ENCODE data around the gene KRTAP5-10. TPM values are rescaled to one million over a fixed set of nuclear protein-coding genes. Genes with fewer than 3 reads are reported as not detected.
A peak's percentile ranks its signal among the peaks of the same experiment; 100 is the strongest.
"Not testable (repeated sequence)": the region's sequence is repeated elsewhere in the genome, so short reads cannot be mapped to it uniquely, and the experiment has no call there.

Gene KRTAP5-10
- total RNA-seq, 6 experiments from 2014 or later = 0.17 to 0.18 (median 0.18) TPM; not detected in 3

DNA sequence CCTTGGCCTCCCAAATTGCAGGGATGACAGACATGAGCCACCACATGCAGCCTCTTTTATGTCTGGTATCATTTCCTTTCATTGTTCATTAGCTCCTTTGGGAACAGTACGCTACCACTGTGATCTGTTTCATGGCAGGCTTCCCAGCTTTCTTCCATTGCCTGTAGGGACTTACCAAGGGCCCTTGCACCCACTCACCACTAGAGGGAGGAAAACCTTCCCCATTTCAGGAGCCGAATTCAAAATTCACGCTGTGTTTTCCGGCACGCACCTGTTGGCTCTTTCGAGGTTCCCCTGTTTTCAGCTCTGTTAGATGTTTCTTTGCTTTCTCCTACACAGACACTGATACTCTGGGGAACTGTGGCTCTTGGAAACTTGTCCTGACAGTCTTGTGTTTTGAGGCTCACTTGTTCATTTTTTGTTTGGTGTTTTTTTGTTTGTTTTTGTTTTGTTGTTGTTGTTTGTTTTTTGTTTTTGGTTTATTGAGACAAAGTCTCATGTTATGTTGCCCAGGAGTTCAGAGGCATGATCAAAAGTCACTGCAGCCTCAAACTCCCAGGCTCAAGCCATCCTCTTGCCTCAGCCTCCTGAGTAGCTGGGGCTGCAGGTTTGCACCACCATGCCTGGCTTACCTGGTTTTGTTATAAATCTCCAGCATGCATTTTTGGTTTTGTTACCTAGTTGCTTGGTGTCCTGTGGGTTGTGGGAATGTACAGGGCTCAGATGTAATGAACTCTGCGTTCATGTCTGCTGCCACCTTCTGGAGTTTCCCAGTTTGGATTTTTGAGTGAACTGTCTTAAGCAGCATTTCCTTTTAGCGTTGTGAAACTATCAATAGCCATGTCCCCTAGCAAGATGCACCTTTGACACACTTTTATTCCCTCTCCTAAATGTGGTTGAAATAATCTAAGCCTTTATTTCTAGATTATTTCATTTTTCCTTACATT, 15.0 kb downstream of the KRTAP5-10 start:
- intact Hi-C loops (cut with DNase I) = no loop called here
- peak; percentile 95 to 99 (median 97) for ATAC-seq
- 3% methylated on average over 8 of the region's 8 CpGs for WGBS (ENCODE audit: insufficient coverage, low coverage, low lambda C conversion rate, missing lambda C conversion rate)

DNA sequence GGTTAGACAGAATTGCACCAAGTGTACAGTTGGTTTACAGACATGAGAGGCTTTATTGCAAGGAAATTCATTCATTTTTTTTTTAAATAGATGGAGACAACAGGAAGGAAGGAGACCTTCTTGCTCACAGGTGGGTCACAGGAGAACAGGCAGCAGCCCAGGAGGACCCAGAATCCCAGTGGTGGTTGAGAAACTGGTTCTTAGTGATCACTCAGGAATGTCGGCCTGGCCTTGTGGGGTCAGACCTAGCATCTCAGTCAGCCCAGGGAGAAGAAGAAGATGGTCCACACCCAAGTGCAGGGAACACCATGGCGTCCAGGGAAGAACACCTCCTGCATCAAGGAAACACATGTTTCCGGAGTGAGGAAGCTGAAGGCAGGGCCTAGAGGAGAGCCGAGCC, 16.5 kb downstream of the KRTAP5-10 start:
- Histone ChIP-seq H3K4me3 (no peak overlapping the region), H3K4me1 (peaks cover 0 to 5% (median 0%) of the 10 kb centered on the region in 4 donors), H3K36me3 (no peaks in the 10 kb centered on the region), H3K27ac (no peak overlapping the region), H3K27me3 (no peaks in the 10 kb centered on the region), H3K9me3 (no peaks in the 10 kb centered on the region)
- no peak for ATAC-seq
- 75% methylated on average over 4 of the region's 4 CpGs for WGBS (ENCODE audit: insufficient coverage, low coverage, low lambda C conversion rate, missing lambda C conversion rate)
- intact Hi-C loops (cut with DNase I) = no loop called here
- no peak for DNase-seq
- TF ChIP-seq, protein P1, sequence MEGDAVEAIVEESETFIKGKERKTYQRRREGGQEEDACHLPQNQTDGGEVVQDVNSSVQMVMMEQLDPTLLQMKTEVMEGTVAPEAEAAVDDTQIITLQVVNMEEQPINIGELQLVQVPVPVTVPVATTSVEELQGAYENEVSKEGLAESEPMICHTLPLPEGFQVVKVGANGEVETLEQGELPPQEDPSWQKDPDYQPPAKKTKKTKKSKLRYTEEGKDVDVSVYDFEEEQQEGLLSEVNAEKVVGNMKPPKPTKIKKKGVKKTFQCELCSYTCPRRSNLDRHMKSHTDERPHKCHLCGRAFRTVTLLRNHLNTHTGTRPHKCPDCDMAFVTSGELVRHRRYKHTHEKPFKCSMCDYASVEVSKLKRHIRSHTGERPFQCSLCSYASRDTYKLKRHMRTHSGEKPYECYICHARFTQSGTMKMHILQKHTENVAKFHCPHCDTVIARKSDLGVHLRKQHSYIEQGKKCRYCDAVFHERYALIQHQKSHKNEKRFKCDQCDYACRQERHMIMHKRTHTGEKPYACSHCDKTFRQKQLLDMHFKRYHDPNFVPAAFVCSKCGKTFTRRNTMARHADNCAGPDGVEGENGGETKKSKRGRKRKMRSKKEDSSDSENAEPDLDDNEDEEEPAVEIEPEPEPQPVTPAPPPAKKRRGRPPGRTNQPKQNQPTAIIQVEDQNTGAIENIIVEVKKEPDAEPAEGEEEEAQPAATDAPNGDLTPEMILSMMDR (IDR thresholded peaks at IDR 0.05) = no peak
- TF ChIP-seq POLR2A (IDR thresholded peaks at IDR 0.05) = no peak

More for the DNA sequence above, 15.0 kb downstream of the KRTAP5-10 start:
- TF ChIP-seq, protein P1 (IDR thresholded peaks at IDR 0.05) = peak; percentile 68 to 87 (median 86)
- no peak for TF ChIP-seq POLR2A (IDR thresholded peaks at IDR 0.05)
- Histone ChIP-seq H3K9me3 (no peaks in the 10 kb centered on the region), H3K27ac (no peak overlapping the region), H3K27me3 (no peaks in the 10 kb centered on the region), H3K36me3 (no peaks in the 10 kb centered on the region), H3K4me3 (no peak overlapping the region), H3K4me1 (peaks cover 0 to 5% (median 0%) of the 10 kb centered on the region in 4 donors)
- DNase-seq = peak in 2 of 3 donors; percentile 58 to 84

DNA sequence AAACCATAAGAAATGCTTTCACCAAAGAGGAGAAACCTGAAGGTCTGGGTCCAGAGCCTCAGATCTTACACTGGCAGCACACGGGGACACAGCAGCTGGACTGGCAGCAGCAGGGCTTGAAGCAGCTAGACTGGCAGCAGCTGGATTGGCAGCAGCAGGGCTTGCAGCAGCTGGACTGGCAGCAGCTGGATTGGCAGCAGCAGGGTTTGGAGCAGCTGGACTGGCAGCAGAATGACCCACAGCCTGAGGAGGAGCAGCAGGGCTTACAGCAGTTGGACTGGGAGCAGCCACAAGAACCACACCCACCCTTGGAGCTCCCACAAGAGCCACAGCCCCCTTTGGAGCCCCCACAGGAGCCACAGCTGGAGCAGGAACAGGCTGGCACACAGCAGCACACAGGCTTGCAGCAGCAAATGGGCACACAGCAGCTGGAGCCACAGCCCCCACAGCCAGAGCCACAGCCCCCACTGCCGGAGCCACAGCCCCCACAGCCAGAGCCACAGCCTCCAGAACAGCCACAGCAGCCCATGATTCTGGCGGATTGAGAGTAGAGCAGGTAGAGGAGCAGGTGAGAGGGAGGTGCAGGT, 17.0 kb downstream of the KRTAP5-10 start, which contains the start of gene KRTAP5-11:
Gene KRTAP5-11 (minus strand): TSS at position 567 of the 587 bp plus-strand sequence. CDS start 38 bp downstream, at position 529.
- Histone ChIP-seq H3K4me3 (no peak within 1 kb of the TSS), H3K27me3 (no peaks in the 10 kb centered on the region), H3K9me3 (no peaks in the 10 kb centered on the region), H3K36me3 (no peaks in the 10 kb centered on the region), H3K4me1 (peaks cover 0 to 5% (median 0%) of the 10 kb centered on the region in 4 donors), H3K27ac (no peak within 1 kb of the TSS)
- intact Hi-C loops (cut with DNase I) = no loop called here
- WGBS (ENCODE audit: insufficient coverage, low coverage, low lambda C conversion rate, missing lambda C conversion rate) = no CpG with 5 or more reads among the region's 3 CpGs
- ATAC-seq = no peak
- no peak for DNase-seq
- TF ChIP-seq POLR2A (IDR thresholded peaks at IDR 0.05) = no peak
- TF ChIP-seq, protein P1 (IDR thresholded peaks at IDR 0.05) = no peak

DNA sequence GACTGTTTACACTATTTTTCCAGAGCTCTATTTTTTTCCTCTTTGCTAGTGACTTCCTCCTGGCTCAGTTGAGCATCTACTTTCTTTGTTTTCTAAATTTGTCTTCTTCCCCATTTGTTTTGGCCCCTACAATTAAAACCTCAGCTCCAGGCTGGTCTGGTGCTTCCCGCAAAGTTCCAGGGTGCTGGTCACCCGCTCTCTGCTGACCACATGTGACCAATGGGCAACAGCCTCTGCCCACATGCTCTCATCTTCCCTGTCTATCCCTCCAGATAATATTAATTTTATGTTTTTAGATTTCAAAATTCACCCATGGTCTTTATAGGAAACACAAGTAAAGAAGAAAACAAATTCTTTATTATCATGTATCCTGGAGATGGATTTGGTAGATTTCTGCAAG, 17.6 kb downstream of the KRTAP5-10 start:
- H3K27me3 ChIP-seq; H3K9me3 ChIP-seq; intact Hi-C loops (cut with DNase I); H3K27ac ChIP-seq; H3K4me1 ChIP-seq; DNase-seq; H3K4me3 ChIP-seq; ATAC-seq; H3K36me3 ChIP-seq: not testable (repeated sequence)
- WGBS (ENCODE audit: insufficient coverage, low coverage, low lambda C conversion rate, missing lambda C conversion rate) = 62% methylated on average over 2 of the region's 2 CpGs

DNA sequence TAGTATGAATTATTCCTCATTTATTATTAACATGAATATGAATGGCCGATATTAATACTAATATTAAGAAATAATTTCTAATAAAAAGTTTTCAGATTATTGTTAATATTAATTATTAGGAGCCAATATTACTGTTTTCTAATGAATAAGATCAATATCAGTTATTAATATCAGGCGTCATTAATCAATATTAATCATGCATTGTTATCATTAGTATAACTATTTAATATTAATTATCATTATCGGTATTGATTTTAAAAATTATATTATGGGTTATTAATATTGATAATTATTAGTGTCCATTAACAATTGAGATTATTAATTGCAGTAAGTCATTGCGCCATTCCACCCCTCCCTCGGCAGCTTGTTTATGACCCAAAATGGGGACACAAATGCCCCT, 20.3 kb downstream of the KRTAP5-10 start:
- ATAC-seq; intact Hi-C loops (cut with DNase I); H3K36me3 ChIP-seq; H3K9me3 ChIP-seq; H3K27ac ChIP-seq; H3K4me1 ChIP-seq; DNase-seq; H3K27me3 ChIP-seq; H3K4me3 ChIP-seq: not testable (repeated sequence)
- WGBS (ENCODE audit: insufficient coverage, low coverage, low lambda C conversion rate, missing lambda C conversion rate) = 58% methylated on average over 5 of the region's 5 CpGs

DNA sequence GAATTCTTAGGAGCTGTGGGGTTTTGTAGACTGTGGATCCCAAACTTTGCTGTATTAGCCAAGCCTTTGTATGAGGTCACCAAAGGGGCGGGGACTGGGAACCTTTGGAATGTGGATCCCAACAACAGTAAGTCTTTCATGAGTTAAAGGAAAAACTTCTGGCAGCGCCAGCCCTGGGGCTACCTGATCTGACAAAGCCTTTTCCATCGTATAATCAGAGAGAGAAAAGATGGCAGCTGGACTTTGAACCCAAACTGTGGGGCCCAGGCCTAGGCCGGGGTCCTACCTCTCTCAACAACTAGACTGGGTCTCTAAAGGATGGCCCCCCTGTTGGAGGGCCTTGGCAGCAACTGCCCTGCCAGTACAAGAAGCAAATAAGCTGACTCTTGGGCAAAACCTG, 23.0 kb downstream of the KRTAP5-10 start:
- H3K27ac ChIP-seq; H3K9me3 ChIP-seq; H3K27me3 ChIP-seq; H3K4me1 ChIP-seq; intact Hi-C loops (cut with DNase I); ATAC-seq; DNase-seq; H3K4me3 ChIP-seq; H3K36me3 ChIP-seq: not testable (repeated sequence)
- 0% methylated on average over 1 of the region's 4 CpGs for WGBS (ENCODE audit: insufficient coverage, low coverage, low lambda C conversion rate, missing lambda C conversion rate)

DNA sequence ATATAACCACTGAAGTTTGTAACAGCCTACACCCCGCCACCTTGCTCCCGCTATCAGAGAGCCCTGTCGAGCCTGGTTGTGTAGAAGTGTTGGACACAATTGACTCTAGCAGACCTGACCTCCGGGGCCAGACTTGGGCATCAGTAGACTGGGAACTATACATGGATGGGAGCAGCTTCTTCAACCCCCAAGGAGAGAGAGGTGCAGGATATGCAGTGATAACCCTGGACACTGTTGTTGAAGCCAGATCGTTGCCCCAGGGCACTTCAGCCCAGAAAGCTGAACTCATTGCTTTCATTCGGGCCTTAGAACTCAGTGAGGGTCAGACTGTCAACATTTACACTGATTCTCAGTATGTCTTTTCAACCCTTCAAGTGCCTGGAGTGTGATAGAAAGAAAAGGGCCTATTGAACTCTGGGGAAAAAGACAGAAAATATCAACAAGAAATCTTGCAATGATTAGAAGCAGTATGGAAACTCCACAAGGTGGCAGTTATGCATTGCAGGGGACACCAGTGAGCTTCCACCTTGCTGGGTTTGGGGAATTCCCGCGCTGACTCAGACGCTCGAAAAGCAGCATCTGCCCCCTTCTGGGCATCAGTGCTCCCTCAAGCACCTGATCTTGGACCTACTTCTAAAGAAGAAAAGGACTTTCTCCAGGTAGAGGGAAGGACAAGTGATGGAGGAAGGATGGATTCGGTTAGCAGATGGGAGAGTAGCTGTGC, 23.6 kb downstream of the KRTAP5-10 start:
- intact Hi-C loops (cut with DNase I); H3K4me3 ChIP-seq; H3K27me3 ChIP-seq; H3K27ac ChIP-seq; H3K36me3 ChIP-seq; H3K4me1 ChIP-seq; H3K9me3 ChIP-seq; DNase-seq; ATAC-seq: not testable (repeated sequence)
- 53% methylated on average over 9 of the region's 11 CpGs for WGBS (ENCODE audit: insufficient coverage, low coverage, low lambda C conversion rate, missing lambda C conversion rate)

DNA sequence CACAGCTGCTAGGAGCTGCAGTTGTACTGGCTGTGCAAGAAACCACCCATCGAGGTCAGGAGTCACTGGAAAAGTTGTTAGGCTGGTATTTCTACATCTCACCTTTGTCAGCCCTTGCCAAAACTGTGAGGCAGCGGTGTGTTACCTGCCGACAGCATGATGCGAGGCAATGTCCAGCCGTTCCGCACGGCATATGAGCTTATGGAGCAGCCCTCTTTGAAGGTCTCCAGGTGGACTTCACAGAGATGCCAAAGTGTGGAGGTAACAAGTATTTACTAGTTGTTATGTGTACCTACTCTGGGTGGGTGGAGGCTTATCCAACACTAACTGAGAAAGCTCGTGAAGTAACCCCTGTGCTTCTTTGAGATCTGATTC, 24.2 kb downstream of the KRTAP5-10 start:
- H3K4me3 ChIP-seq; DNase-seq; H3K36me3 ChIP-seq; H3K4me1 ChIP-seq; intact Hi-C loops (cut with DNase I); ATAC-seq; H3K27me3 ChIP-seq; H3K27ac ChIP-seq; H3K9me3 ChIP-seq: not testable (repeated sequence)
- WGBS (ENCODE audit: insufficient coverage, low coverage, low lambda C conversion rate, missing lambda C conversion rate) = 33% methylated on average over 2 of the region's 8 CpGs
